GM19463 (cell line): ENCODE results near the gene KREMEN2.
"Not testable (repeated sequence)": the region's sequence is repeated elsewhere in the genome, so short reads cannot be mapped to it uniquely, and the experiment has no call there.

ENCODE experiments used
- ATAC-seq: cut with Tn5 transposase; IDR thresholded peaks from one replicate; pipeline ENCODE4 v1.9.1; 2021; ENCODE audit warnings: mild to moderate bottlenecking, moderate library complexity; ENCODE audit not compliant: unreplicated experiment

KREMEN2 gene

GRCh38 chr16:2938206-2938605 is 25.9 kb upstream of the KREMEN2 start:
- no peak for ATAC-seq

GRCh38 chr16:2939968-2940367 is 24.1 kb upstream of the KREMEN2 start:
- no peak for ATAC-seq

GRCh38 chr16:2942045-2942444 is 22.0 kb upstream of the KREMEN2 start:
- no peak for ATAC-seq

- ATAC-seq = not testable (repeated sequence)
Measured at GRCh38 chr16:2943716-2944115, 20.4 kb upstream of the KREMEN2 start.

GRCh38 chr16:2946649-2947048 is 17.4 kb upstream of the KREMEN2 start:
- ATAC-seq = no peak

GRCh38 chr16:2948807-2949704 is 15.0 kb upstream of the KREMEN2 start:
- ATAC-seq = no peak

- ATAC-seq = no peak
Measured at GRCh38 chr16:2949705-2950352, 14.2 kb upstream of the KREMEN2 start.

GRCh38 chr16:2950353-2950724 is 13.7 kb upstream of the KREMEN2 start:
- ATAC-seq = no peak

GRCh38 chr16:2950773-2951172 is 13.3 kb upstream of the KREMEN2 start:
- ATAC-seq = no peak

- no peak for ATAC-seq
Measured at GRCh38 chr16:2952679-2953078, 11.4 kb upstream of the KREMEN2 start.

- no peak for ATAC-seq
Measured at GRCh38 chr16:2953706-2954627, 10.1 kb upstream of the KREMEN2 start.

GRCh38 chr16:2954656-2955381 is 9.3 kb upstream of the KREMEN2 start:
- no peak for ATAC-seq

GRCh38 chr16:2955438-2955778 is 8.7 kb upstream of the KREMEN2 start:
- no peak for ATAC-seq

- ATAC-seq = no peak
Measured at GRCh38 chr16:2955779-2956578, 8.1 kb upstream of the KREMEN2 start.

GRCh38 chr16:2956579-2956956 is 7.5 kb upstream of the KREMEN2 start:
- ATAC-seq = no peak

GRCh38 chr16:2959206-2959605 is 4.9 kb upstream of the KREMEN2 start:
- ATAC-seq = no peak

GRCh38 chr16:2960183-2961010 is 3.7 kb upstream of the KREMEN2 start:
- no peak for ATAC-seq

- no peak for ATAC-seq
Measured at GRCh38 chr16:2962334-2963073, 1.6 kb upstream of the KREMEN2 start.
